ENCODE measurements around the gene DNAH14.

DNA sequence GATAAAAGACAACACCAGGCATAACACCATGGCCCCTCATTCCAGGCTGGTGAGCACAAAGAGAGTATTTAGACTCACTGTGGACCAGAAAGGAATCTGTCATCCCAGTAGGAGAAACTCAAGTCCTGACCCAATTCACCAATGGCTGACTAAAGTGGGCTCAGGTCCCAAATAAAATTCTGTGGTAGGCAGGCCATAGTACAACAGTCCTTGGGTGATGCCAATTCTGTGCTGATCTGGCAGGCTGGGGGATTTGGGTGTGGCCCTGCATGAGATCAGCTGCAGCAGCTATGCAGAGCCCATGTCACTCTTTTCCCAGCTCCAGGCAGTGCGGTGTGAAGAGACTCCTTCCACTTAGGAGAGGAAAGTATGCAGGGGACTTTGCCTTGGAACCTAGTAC lies 253.2 kb downstream of the DNAH14 start:
- TF ChIP-seq, protein P1, sequence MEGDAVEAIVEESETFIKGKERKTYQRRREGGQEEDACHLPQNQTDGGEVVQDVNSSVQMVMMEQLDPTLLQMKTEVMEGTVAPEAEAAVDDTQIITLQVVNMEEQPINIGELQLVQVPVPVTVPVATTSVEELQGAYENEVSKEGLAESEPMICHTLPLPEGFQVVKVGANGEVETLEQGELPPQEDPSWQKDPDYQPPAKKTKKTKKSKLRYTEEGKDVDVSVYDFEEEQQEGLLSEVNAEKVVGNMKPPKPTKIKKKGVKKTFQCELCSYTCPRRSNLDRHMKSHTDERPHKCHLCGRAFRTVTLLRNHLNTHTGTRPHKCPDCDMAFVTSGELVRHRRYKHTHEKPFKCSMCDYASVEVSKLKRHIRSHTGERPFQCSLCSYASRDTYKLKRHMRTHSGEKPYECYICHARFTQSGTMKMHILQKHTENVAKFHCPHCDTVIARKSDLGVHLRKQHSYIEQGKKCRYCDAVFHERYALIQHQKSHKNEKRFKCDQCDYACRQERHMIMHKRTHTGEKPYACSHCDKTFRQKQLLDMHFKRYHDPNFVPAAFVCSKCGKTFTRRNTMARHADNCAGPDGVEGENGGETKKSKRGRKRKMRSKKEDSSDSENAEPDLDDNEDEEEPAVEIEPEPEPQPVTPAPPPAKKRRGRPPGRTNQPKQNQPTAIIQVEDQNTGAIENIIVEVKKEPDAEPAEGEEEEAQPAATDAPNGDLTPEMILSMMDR (IDR thresholded peaks at IDR 0.05; ENCODE audit: low read depth, low read length, missing input control): no peak
- TF ChIP-seq RAD21 (IDR thresholded peaks at IDR 0.05) (no peak), EGR1 (IDR thresholded peaks at IDR 0.05; ENCODE audit: low read depth in 2 of 2) (no peak), YY1 (IDR thresholded peaks at IDR 0.05) (no peak), GABPA (IDR thresholded peaks at IDR 0.05 in 1 of 2, conservative IDR thresholded peaks at IDR 0.05 in 1 of 2) (no peak), SP1 (IDR thresholded peaks at IDR 0.05) (no peak), JUND (IDR thresholded peaks at IDR 0.05) (no peak), NR2F2 (IDR thresholded peaks at IDR 0.05) (no peak)
